Left ventricle myocardium superior (tissue), 1 donor: ENCODE data around the gene RGL1. TPM values are rescaled to one million over a fixed set of nuclear protein-coding genes. Genes with fewer than 3 reads are reported as not detected.
A peak's percentile ranks its signal among the peaks of the same experiment; 100 is the strongest.

Experiments
- ATAC-seq: fragments of 200-7000 bp; cut with Tn5 transposase; one replicate; pipeline ENCODE4 v1.9.1; 2020; ENCODE audit warnings: mild to moderate bottlenecking, moderate library complexity
- DNase-seq: peaks from one replicate; pipeline ENCODE4 v3.0.0-alpha.2; 2020
- intact Hi-C: fragments of 100-400 bp; cut with micrococcal nuclease; formaldehyde crosslinking; loops from one replicate; pipeline ENCODE4 v1.11.0; 2022
- total RNA-seq: library from RNA; stranded (reverse); fragmentation: NEBNext Ultra II Directional; extraction: Animal tissue kit (Norgen Biotek cat#: 25700); gene quantifications from one replicate; pipeline ENCODE4 v1.2.1, GENCODE V29; 2021
- donor health status: DM: no; HTN: yes; CAD: no; lungs with severe emphysema.

Gene RGL1
- total RNA-seq, 1 donor from 2014 or later: 18.5 TPM

GRCh38 chr1:183845681-183846080, 40.8 kb downstream of the RGL1 start:
- no peak for DNase-seq
- intact Hi-C loops: no loop called here
- ATAC-seq: no peak

GRCh38 chr1:183847641-183848040, 42.7 kb downstream of the RGL1 start:
- ATAC-seq (no peak), DNase-seq (no peak)
- intact Hi-C loops: no loop called here

GRCh38 chr1:183850852-183851251, 45.9 kb downstream of the RGL1 start:
- DNase-seq: no peak
- no peak for ATAC-seq
- intact Hi-C loops: no loop called here

GRCh38 chr1:183859119-183859518, 54.2 kb downstream of the RGL1 start:
- ATAC-seq: no peak
- no peak for DNase-seq
- intact Hi-C loops: no loop called here

- DNase-seq (no peak), ATAC-seq (no peak)
- intact Hi-C loops: no loop called here
Measured at GRCh38 chr1:183859831-183860230, 54.9 kb downstream of the RGL1 start.

- intact Hi-C loops: no loop called here
- DNase-seq: no peak
- ATAC-seq: no peak
Measured at GRCh38 chr1:183862967-183863366, 58.0 kb downstream of the RGL1 start.

- intact Hi-C loops: no loop called here
- DNase-seq (no peak), ATAC-seq (no peak)
Measured at GRCh38 chr1:183863852-183864251, 58.9 kb downstream of the RGL1 start.

- no peak for ATAC-seq
- no peak for DNase-seq
- intact Hi-C loops: no loop called here
Measured at GRCh38 chr1:183864611-183865010, 59.7 kb downstream of the RGL1 start.

- intact Hi-C loops: no loop called here
- ATAC-seq: no peak
- DNase-seq: no peak
Measured at GRCh38 chr1:183869230-183869629, 64.3 kb downstream of the RGL1 start.

GRCh38 chr1:183869664-183870063, 64.7 kb downstream of the RGL1 start:
- no peak for DNase-seq
- no peak for ATAC-seq
- intact Hi-C loops: no loop called here

- DNase-seq (peak; percentile 74), ATAC-seq (peak; percentile 44)
- intact Hi-C loops: no loop called here
Measured at GRCh38 chr1:183870351-183871077, 65.6 kb downstream of the RGL1 start.

- ATAC-seq (peak; percentile 22), DNase-seq (no peak)
- intact Hi-C loops: no loop called here
Measured at GRCh38 chr1:183871142-183871541, 66.2 kb downstream of the RGL1 start.

- intact Hi-C loops: no loop called here
- ATAC-seq (no peak), DNase-seq (no peak)
Measured at GRCh38 chr1:183871601-183872000, 66.7 kb downstream of the RGL1 start.

GRCh38 chr1:183872403-183872802, 67.5 kb downstream of the RGL1 start:
- intact Hi-C loops: no loop called here
- ATAC-seq (no peak), DNase-seq (no peak)

- ATAC-seq: peak; percentile 17
- intact Hi-C loops: no loop called here
- no peak for DNase-seq
Measured at GRCh38 chr1:183873642-183874041, 68.7 kb downstream of the RGL1 start.

- intact Hi-C loops: no loop called here
- DNase-seq (no peak), ATAC-seq (peak; percentile 28)
Measured at GRCh38 chr1:183876309-183876708, 71.4 kb downstream of the RGL1 start.

- ATAC-seq (peak; percentile 62), DNase-seq (peak; percentile 59)
- intact Hi-C loops: no loop called here
Measured at GRCh38 chr1:183877053-183877720, 72.3 kb downstream of the RGL1 start.

- intact Hi-C loops: no loop called here
- no peak for DNase-seq
- peak; percentile 49 for ATAC-seq
Measured at GRCh38 chr1:183879494-183879893, 74.6 kb downstream of the RGL1 start.

GRCh38 chr1:183879966-183880365, 75.0 kb downstream of the RGL1 start:
- DNase-seq (no peak), ATAC-seq (no peak)
- intact Hi-C loops: no loop called here

GRCh38 chr1:183880531-183881243, 75.8 kb downstream of the RGL1 start:
- intact Hi-C loops: no loop called here

More at GRCh38 chr1:183880531-183881243, 75.8 kb downstream of the RGL1 start:
- DNase-seq: no peak
- no peak for ATAC-seq
